Fibroblast of skin of back (primary cell): ENCODE measurements around the gene EOLA2. TPM values are rescaled to one million over a fixed set of nuclear protein-coding genes. Genes with fewer than 3 reads are reported as not detected.
A peak's percentile ranks its signal among the peaks of the same experiment; 100 is the strongest.
"Not testable (repeated sequence)": the region's sequence is repeated elsewhere in the genome, so short reads cannot be mapped to it uniquely, and the experiment has no call there.

ENCODE experiments used
- DNase-seq: peaks from one replicate; pipeline ENCODE4 v3.0.0-alpha.2; 2013
- polyA plus RNA-seq, 2 experiments: library from polyadenylated mRNA; unstranded; fragments of 120-200 nt; gene quantifications; one replicate each; pipeline ENCODE4 v1.2.1, GENCODE V29; 2013; ENCODE audit not compliant: insufficient read length in 2 of 2

The EOLA2 gene
- 29.2 TPM for polyA plus RNA-seq (2013, experiment 1 of 2; ENCODE audit: insufficient read length)
- polyA plus RNA-seq (2013, experiment 2 of 2; ENCODE audit: insufficient read length), result 25.1 TPM

DNA sequence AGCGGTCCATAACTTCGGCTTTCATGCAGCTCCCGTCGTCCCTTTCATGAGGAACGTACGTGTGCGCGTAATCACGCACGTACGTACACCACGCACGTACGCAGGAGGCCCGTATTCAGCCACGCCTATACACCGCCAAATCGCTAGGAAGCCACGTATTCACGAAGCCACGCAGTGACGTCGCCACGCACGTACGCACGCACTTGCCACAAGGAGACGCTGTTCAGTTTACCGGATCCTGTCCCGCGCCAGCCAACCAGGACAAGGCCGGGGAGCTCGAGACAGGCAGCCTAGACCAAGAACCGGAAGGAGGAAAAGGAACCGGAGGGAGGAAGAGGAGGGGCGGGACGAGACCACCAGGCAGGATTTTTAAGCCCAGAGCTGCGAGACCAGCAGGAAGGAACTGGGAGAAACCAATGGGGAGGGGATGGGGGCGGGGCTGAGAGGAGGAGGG is at the start of gene EOLA2:
TSS of gene EOLA2 (minus strand) at position 65 of the 454 bp plus-strand sequence. CDS start 4,617 bp downstream, outside the sequence.
- peak; percentile 97 for DNase-seq

DNA sequence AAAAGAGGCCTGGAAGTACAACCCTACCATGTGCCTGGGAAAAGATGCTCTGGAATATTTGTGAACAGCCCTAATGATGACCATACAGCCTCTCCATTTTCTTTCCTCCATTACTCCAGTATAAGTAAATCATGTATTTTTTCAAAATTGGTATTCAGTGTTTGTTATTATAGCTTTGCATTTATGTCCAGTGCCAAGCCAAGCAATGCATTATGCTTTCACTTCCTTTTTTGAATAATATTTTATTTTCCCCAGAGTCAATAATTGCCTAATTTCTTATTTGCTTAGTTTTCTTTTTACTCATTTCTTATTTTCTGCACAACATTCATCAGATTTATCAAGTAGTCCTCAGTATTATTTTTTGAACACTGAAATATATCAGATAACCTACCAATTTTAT is 49.3 kb upstream of the EOLA2 start:
- DNase-seq, result no peak

DNA sequence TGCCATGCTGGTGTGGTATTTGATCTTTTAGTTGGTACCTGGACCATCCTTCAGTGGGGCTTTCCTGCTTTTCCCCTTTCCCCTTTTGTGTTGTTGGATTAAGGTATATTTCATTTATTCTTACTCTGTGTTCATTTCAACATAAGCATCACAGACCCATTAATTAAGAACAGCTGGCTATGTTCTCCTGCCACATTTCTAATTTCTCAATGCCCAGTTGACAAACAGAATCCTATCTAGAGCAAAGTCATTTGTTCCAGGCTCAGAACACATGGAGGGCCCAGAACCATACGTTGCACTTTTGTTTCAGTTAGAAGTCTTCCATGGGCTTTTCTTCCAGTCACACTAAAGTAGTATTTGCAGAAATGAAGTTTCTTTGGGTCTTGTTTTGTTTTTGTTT is 46.1 kb upstream of the EOLA2 start:
- no peak for DNase-seq

DNA sequence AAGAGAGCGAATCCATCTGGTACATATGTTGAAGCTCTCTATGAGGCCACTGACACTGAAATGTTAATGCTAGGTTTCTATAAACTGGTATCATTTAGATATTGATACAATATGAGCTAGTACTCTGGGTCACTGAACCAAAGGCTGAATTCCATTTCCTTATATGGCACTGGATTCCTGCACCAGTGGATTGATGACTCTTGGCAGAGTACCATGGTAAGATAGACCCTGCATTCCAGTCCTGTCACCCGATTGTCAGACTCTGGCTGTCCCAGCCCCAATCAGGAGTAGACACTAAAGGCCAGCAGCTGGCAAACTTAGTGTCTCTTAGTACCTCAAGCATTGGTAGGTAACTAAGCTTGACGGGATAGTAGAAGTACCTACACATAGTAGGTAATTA is 44.0 kb upstream of the EOLA2 start:
- DNase-seq, result peak; percentile 65

DNA sequence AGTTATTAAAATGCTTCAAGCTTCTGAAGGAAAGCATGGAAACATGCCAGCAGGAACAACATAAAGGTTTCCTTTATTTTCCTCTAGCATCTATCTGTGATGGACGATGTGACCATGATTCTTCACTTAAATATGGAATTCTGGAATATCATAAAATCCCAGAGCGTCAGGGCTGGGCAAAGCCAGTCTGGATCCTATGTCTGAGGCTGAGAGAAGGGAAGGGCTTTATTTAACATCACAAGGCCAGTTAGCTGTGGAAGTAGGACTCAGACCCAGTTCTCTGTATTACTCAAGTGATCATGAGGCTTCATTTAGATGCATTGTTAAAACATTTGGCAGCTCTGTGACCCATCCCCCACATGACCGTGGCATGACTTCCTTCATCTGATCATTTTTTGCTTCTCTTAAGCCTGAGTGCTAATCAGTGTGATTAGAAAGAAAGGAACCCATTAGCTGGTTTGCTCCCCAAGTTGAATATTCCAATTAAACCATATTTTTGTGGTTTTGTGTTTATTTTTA is 40.9 kb upstream of the EOLA2 start:
- no peak for DNase-seq

DNA sequence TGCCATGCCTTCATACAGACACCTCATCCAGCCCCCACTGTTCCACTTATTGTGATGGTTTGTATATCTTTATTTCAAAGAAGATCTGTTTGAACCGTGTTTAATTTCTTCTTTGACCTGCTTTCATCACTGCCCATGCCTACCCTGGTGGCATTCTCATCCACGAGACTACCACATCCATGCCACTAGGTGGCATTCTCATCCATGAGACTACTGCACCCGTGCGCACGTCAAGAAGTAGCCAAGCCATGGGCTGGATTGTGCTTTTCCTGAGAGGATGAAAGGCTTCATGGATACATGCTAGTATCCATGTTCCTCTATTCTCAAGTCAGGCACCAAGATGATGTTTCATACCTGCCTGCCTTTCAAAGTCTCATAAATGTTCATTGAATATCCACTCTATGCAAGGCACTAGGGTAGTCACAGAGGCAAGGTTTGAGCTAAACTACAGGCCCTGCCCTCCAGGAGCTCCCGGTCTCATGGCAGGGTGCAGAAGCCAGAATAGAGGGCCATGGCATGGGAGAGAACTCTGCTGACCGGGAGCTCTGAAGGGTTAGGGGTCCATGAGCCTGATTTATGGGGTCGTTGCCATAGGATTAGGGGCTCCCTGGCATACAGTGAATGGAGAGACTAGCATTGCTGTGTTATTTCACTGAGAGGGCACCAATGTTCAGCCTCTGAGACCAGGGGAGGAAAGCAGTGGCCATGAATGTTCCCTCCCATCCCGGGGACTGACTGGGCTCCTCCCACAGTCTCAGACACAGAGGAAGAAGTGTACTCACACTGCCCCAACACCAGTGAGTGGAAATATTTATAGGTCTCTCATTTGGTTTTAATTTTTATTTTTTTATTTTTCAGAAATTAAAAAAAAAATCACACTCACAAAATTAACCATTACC is 24.8 kb upstream of the EOLA2 start:
- DNase-seq, result peak; percentile 74

DNA sequence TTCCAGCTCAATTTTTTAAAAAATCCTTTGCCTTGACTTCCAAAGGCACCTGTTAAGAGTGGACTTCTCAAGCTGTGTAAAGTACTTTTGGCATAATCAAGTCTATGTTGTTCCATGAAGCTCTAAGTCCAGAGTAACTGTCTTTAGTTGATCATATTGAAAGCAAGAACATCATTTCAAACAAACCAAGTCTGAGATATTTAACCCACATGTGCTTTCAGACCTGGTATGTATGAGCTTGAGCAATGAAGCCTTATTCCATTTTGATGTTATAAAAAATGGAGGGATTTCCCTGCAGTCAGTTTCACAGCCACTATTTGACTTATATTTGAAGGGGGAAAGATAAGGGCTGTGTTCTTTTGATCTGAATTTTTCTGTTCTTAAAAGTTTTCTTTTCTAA is 23.7 kb upstream of the EOLA2 start:
- no peak for DNase-seq

DNA sequence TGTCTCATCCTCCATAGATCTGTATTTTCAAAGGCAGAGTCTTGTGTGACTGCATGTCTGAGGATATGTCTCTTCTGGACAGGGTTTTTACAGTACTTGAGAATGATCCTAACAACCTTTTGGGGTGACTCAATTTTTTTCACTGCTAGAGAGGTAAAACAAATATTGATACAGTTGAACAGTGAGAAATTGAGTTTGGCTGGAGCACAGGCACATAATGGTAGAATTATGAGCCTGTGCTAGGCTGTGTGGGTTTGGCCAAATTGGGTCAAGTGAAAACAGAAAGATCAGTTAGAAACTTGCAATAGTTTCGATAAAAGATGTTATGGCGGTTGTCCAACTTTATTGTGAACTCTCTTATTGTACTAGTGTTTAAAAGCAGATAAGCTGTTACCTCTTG is 23.3 kb upstream of the EOLA2 start:
- no peak for DNase-seq

DNA sequence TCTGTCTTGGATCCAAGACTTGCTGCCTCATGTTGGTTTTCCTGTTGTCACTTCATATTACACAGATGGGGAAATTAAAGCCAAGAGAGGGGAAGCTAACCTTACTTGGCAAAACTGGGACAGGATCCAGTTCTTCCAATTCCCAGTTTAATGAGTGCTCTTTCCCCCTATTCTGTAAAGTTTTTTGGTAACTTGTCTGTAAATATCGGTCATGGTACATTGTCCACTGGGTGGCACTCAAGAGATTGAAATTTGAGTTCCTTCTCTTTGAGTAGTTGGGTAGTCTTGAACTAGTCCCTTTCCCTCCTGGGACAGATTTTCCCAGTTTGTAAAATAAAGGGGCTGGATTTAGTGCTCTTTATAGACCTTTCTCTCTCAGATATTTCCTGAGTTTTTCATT is 12.4 kb upstream of the EOLA2 start:
- peak; percentile 59 for DNase-seq

DNA sequence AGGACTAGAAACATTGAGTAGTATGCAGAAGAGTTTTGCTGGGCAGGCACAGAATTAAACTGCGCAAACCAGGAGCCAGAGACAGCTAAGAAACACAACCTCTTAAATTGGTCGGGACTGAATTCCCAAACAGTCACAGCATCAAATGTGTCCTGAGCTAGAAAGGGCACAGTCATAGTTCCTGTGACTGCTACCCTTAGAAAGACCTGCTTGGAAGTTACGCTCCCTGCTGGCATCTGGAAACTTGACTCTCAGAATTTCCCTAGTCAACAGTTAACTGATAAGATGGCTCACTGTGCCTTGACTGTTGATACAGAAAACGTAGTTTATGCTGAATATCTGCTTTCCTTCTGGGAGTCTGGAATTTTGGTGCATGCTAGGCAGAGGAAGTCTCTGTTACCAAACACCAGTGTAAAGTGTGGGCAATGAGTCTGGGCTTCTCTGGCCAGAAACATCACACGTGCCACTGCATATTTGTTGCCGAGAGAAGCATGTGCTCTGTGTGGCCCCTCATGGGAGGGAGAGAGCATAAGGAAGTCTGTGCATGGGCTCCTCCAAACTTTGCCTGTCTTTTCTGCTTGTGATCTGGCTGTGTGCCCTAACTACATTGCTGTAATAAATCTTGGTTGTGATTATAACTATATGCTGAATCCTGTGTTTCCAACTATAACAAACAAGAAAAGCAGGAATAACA is 11.6 kb upstream of the EOLA2 start:
- DNase-seq, result no peak

DNA sequence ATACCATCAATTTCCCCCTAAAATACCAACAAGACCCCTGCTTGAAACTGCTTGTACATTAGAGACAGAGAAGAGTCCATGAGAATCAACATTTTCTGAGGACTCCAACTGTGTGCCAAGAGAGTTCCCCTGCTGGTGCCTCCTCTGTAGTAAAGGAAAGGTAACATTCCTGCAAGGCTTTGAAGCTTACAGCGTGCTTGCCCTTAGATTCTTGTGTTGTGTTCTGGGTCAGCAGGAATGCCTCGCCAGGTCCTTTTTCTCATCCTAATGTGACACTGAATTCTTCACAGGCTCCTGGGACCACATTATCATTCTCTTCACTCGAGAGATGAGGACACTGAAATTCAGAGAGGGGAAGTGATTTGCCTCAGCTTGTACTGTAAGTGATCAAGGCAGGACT is 9.7 kb upstream of the EOLA2 start:
- DNase-seq, result no peak

DNA sequence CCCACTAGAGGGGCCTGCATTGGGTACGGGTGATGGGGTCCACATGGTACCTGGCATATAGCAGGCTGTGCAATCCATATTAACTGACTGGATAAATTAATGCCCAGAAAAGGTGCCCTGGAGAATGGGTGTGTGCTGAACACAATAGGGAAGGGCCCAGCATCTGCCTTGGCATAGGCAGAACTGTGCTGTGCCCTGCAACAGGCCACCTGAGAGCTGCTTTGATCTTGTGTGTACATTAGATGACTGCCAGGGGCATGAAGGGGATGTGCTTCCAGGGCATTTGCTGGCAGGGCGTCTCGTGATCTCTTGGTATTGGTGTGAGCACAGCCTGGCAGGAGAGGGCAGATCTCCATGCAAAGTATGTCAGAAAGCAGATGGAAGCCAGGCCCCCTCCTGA is 8.6 kb upstream of the EOLA2 start:
- not testable (repeated sequence) for DNase-seq

DNA sequence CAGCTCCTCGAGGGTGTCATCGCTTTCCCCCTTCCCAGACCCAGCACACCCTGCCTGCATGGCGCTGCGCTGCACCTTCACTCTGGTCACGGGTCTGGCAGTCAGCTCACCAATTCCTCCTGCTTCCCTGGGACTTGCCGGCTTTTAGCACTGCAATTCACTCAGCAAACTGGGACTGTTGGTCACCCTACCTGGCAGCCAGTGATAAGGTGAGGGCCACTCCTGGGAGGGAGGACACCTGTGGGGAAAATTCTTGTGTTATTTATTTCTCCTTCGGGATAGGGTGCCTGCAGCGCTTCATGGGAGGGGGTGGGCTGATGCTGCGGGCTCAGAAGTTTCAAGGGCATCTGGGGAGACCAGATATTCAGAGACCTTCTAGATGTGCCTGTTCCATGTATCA is 7.5 kb upstream of the EOLA2 start:
- not testable (repeated sequence) for DNase-seq

DNA sequence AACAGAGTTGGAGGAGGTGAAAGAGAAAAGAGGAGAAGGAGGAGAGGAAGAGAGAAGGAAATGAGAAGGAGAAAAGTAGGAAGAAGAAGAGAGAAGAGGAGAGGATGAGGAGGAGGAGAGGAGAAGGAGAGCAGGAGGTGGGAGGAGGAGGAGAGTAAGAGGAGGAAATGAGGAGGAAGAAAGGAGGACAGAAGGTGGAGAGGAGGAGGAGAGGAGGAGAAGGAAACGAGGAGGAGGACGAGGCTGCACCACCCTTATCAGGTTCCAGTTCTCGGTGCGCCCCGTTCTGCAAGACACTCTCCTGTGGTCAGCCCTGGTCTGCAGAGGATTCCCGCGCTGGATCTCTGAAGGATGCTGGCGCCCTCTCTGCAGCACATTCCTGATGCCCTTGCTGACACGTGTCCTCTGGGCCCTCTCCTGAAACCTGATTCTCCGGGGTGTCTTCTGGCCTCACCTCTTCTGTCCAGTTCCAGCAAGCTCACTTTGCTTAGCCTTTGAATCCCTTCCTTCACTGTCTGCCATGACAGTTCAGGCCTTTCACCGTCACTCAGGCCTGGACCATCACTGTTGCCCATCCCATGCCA is 6.9 kb upstream of the EOLA2 start:
- DNase-seq, result not testable (repeated sequence)

DNA sequence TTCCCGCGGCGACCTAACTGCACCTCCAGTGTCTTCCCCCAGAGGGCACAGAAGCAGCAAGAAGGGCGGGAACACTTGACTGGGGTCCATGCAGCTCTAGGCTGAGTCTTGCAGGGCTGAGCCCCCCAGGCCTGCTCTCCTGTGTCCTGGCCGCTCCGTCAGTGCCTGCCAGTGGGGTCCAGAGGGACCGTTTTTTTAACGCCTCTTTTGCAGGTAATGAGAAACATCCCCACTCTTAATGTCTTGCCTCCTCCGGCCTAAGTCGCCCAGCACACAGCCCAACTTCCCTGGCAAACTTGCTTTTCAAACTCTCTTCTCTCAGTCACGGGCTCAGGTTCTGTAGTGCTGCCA is 2.4 kb upstream of the EOLA2 start:
- DNase-seq, result not testable (repeated sequence)

DNA sequence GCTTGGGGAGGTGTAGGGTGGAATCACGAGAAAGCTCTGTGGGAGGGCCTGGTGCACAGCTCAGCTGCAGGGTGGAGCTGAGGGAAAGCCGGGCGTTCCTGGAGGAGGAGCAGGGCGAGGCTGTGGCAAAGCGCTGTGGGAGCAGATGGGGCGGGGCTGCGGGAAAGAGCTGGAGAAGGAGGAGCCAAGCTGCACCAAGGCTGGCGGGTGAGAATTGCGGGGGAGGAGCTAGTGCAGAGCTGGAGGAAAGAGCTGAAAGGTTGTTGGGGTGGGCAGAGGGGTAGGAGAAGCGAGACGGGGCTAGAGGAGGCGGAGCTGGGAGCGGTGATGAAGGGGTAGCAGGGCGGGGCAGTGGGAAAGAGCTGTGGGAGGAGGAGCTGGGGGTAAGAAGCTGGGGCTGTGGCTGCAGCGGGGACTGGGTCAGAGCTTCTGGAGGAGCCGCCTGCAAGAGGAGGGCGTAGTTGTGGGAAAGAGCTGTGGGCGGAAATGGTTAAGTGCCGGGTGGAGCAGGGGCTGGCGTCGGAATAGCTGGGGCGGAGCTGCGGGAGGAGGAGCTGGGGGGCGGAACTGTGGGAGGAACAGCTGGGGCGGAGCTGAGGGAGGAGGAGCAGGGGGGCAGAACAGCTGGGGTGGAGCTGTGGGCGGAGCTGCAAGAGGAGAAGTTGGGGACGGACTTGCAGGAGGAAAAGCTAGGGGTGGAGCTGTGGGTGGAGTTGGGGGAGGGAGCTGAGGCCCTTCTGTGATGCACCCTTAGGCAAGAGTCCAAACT is 1.8 kb upstream of the EOLA2 start:
- DNase-seq, result peak; percentile 96

DNA sequence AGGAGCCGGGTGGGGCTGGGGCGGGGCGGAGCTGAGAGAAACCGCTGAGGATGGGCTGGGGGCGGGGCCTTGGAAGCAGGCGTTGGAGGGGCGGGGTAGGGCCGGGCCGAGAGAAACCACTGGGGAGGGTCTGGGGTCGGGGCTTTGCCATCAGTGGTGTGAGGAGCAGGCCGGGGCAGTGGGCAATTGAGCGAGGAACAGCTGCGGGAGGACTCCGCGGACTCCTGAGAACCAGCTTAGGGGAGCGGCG is 1.3 kb upstream of the EOLA2 start:
- DNase-seq, result no peak

DNA sequence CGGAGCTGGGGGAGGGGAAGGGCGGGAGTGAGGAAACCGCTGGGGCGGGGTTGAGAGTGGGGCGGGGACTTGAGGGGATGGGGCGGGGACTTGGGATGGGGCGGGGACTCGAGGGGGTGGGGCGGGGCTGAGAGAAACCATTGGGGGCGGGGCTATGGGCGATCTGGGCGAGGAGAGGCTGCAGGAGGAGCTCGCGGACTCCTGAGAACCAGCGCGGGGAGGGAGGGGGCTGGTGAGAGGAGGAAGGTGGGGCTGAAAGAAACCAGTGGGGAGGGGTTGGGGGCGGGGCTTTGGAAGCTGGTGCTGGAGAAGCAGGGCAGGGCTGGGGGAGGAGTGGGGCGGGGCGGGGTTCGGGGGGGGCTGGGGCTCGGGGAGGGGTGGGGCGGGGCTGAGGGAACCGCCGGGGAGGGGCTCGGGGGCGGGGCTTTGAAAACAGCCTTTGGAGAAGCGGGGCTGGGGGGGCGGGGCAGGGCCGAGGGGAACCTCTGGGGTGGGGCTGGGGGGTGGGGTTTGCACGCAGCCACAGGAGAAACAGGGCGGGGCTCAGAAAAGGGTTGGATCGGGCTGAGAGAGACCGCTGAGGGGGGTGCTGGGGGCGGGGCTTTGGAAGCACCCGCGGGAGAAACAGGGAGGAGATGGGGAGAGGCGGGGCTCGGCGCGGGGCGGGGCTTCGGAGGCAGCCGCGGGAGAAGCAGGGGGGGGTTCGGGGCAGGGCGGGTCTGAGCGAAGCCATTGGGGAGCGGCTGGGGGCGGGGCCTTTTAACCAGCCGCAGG is 777 bp upstream of the EOLA2 start:
- peak; percentile 90 for DNase-seq

DNA sequence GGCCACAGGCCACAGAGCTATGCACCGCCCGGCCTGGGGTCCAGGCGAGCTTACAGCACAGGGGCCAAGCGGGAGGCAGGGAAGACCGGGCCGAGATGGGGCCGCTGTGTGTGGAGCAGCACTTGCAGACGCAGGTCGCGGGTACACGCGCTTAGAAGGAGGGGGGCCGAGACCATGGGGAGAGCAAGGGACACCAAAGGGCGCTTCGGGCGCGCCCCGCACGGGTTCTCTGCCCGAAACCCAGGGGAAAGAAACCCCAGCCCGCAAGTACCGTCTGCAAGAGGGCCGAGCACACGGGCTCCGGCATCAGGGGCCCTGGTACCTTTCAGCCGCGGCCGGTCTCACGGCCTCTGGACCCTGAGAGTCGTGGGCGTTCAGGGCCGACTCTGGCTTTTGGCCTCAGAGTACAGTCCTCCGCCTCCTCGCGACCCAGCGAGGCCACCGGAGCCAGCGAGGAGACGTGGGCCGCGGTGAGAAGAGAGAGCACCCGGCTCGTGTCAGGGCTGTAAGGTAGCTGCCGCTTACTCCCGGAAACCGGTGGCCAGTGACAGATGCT is 342 bp downstream of the EOLA2 start:
- DNase-seq, result no peak

DNA sequence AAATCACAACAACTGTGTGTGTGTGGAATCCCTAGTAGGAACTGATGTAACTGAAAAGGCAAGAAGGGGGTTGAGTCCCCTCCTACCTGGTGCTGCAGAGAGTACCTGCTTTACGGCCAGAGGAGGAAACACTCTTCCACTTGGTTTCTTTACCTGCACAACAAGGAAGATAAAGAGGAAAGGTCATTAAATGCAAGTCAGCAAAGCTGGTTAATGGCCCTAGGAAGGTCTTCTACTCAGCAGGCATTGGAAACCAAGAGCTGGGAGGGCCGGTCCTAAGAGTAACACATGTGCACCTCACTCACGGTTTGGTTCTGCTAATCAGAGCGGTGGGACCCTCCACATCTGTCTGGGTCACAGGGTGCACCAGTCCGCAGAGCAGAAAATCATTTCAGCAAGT is 963 bp downstream of the EOLA2 start:
- DNase-seq, result not testable (repeated sequence)

DNA sequence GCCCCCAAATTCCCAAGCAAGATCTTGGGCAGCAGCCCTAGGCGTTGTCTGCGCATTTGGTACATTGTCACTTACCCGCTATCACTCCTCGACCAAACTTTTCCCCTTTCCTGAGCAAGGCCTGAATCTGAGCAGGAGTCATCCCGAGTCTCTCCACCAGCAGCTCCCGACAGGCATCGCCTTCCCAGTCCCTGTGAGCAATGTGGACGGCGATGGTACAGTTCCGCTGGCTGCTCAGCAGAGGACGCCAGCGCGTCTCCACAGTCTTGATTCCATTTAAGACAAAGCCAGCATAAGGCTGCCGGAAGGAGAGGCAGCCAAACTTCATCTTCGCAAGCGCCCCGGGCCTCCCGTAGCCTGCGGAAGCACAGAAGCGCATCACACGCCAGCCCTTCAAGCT is 4.7 kb downstream of the EOLA2 start:
- DNase-seq, result not testable (repeated sequence)
